HG02623 (cell line): ENCODE data around the gene TUBG2.

ENCODE experiments used
- ATAC-seq: cut with Tn5 transposase; IDR thresholded peaks from one replicate; pipeline ENCODE4 v1.9.1; 2021; ENCODE audit warnings: moderate library complexity; ENCODE audit not compliant: unreplicated experiment

The TUBG2 gene

DNA sequence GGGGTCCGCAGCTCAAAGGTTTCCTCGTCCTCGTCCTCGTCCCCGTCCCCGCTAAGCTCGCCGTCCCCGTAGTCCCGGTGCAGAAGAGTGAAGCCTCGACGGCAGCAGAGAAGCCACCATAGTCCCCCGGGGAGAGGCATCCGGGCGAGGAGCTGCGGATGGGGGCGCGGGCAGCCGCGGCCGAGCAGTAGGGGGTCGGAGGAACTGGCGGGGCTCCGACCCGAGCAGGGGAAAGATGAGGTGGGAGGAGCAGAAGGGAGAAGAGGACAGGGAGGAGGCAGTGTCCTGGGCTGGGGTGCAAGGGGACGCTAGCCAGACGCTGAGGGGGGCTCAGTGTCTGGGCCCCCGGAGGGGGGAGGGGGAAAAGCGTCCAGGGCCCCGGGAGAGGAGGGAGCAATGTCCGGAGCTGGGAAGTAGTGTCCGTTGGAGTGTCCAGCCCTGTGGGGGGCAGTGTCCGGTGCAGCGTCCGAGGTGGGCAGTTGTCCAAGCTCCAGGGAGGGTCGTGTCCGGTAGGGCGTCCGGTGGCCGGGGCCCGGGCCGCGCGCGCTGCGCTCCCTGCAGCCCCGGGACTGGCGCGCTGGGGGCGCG lies 17.4 kb downstream of the TUBG2 start, which contains the start of gene PLEKHH3:
PLEKHH3 (minus strand) TSS at position 571 of the 588 bp plus-strand sequence; CDS start at position 140, 431 bp downstream.
- no peak for ATAC-seq

DNA sequence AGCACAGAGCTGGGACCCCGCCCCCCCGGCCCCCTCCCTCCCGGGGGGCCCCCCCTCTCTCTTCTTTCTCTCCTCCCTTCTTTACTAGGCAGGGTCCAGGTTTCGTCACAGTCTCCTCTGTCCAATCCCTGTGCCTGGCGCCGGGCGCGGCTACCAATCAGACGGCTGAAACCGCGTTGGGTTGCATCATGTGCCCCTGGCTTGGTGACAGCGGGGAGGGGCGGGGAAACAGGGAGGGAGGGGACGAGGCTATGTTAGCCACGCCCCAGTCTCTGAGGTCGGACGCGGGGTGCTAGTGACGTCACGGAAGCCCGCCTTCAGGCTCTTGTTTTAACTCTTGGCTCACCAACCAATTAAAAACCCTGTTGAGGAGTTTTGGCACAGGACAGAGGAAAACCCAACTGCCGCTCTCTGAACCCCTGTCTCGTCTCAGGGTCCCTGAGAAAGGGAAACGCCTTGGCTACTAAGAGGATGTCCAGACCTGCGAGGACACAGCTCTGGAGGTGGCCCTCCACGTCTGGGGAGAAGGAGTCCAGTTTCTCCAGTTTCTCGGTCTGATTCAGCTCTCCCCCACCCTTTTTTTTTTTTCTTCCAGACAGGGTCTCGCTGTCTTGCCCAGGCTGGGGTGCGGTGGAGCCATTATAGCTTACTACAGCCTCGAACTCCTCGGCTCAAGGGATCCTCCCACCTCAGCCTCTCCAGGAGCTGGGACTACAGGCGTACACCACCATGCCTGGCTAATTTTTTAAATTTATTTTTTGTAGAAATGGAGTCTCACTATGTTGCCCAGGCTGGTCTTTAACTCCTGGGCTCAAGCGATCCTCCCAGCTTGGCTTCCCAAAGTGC lies 18.2 kb downstream of the TUBG2 start:
- ATAC-seq: peak; percentile 59

DNA sequence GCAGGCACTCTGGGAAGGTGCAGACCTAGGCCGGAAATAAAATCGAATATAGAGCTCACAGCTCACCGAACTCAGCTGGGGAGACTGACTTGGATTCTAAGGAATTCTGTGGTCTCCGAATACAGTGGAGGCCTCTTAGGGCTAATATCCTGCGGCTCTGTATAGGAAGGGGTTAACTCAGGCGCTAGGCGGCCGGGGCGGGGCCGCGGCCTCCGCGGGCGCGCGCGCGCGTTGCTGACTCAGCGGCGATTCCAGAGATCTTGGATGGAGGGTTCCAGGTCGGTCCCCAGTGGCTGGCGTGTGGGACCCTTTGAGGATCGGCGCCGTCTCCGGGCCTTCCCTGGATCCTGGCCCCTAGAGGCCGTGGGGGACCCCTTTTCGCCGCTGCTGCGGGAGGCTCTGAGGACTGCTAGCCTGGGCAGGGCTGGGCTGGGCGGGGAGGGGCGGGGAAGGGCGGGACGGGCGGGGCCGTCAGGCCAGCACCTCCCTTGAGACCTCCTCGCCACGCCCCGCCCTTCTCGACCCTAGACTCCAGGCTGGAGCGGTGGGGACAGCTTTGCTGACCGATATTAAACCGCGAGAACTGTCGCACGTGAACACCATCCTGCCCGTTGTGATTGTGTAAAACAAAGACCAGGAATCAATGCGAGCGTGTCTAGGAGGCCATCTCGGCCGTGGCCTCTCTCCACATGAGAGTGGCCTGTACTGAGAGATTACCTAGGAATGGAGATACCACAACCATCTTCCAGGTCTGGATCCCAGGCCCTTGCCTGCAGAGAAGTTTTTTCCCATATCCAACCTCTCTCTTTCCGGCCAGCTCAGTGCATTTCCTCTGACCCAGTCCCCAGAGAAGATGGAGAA lies 19.1 kb downstream of the TUBG2 start:
- ATAC-seq: no peak

DNA sequence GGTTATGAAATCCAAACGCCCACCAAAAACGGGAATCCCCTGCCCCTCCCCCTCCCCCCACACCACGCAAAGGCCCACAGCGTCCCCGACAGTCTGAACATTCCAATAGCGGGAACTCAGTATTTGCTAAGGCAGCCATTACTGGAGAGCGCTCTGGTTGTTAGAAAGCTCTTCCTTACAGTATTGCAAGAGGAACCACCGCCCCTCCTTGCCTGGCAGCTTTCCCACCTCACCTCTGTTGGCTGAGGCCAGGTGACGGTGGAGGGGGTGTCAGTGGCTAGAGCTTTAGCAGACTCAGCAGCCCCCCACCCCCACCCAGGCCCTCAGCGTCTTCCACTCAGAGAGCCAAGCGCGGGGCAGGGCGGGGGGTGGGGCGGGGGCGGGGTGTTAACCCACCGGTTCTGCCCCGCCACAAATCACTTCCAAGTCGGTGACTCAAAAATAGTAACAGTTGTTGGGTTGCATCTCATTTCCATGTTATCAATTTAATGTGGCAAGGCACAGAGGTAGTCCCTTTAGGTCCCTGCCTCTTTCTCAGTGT lies 19.9 kb downstream of the TUBG2 start:
- ATAC-seq: no peak

DNA sequence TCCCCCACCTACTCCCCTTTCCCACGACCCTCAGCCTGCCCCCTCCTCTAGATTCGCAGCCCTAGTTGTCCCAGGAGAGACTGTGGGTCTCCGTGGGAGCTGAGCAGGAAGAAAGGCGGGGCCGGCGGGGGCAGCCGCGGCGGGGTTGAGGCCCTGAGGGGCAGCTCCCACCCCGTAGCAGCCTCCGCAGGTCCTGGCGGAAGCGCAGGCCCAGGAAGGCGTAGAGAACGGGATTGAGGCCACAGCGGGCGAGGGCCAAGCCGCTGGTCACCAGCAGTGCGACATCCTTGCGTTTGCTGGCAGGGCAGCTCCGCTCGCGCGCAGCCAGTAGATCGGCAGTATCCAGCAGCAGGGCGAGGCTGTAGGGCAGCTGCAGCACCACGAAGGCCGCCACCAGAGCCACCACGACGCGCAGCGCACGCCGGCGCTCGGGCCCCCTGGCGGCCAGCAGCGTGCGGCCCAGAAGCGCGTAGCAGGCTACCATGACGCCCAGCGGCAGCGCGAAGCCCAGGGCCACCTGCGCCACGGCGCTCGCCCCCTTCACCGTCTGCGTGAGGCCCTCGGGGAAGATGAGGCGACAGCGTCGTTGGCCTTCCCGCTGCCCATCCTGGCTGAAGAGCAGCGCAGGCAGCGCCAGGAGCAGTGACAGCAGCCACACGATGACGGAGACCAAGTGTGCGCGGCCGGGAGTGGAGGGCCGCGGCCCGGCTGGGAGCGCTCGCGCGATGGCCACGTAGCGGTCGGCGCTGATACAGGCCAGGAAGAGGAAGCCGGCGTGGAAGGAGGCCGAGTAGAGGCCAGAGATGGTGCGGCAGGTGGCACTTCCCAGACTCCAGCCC lies 20.6 kb downstream of the TUBG2 start:
- ATAC-seq: no peak

DNA sequence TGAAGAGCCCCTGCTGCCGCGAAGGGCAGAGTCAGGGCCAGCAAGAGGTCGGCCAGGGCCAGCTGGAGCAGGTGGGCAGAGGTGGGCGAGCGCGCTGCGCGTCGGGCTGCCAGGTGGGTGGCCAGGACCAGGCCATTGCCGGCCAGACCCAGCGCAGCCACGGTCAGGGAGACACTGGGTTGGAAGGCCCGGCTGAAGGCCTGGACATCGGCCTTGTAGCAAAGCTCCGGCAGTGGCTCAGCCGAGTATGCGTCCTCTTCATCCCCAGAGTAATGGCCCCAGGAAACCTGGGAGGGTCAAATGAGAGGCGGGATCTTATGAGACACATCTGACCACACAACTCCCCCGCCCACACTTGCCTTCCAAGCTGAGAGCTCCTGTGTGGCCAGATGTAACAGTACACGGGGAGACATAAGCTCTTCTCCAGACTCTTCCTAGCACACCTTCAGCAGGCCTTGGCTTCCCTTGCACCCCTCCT lies 21.3 kb downstream of the TUBG2 start:
- no peak for ATAC-seq

DNA sequence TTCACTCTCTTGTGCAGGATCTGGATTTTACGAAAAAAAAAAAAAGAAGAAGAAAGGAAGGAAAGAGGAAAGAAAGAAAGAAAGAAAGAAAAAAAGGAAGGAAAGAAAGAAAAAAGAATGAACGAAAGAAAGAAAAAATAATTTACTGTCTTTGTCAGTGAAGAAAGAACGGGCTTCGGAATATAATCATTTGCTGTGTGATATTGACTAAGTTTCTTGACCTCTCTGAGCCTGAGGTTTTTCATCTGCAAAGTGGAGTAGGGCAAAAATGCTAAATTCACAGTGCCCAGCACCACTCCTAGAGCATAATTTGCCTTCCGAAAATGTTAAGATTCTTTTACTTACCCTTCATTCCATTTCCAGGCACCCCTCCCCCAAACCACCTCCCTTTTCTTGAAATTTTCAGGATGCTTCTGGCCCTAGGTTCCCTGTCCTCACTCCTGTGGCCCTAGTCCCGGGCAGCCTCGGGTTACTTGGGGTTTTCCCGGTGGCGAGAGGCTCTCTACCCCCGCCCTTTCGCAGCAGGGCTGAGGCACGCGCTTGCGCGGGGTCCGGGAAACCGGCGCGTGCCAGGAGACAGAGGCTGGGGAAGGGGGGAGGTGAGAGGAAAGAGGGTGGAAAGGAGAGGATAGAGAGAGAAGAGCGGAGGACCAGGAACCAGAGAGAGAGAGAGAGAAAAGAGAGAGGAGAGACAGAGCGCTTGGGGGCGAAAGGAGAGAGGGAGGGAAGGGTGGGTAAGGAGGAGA lies 23.1 kb downstream of the TUBG2 start, which contains the start of gene CNTNAP1:
CNTNAP1 (plus strand) TSS at position 556 of the 746 bp plus-strand sequence. CDS start 299 bp downstream, outside the sequence.
- no peak for ATAC-seq

DNA sequence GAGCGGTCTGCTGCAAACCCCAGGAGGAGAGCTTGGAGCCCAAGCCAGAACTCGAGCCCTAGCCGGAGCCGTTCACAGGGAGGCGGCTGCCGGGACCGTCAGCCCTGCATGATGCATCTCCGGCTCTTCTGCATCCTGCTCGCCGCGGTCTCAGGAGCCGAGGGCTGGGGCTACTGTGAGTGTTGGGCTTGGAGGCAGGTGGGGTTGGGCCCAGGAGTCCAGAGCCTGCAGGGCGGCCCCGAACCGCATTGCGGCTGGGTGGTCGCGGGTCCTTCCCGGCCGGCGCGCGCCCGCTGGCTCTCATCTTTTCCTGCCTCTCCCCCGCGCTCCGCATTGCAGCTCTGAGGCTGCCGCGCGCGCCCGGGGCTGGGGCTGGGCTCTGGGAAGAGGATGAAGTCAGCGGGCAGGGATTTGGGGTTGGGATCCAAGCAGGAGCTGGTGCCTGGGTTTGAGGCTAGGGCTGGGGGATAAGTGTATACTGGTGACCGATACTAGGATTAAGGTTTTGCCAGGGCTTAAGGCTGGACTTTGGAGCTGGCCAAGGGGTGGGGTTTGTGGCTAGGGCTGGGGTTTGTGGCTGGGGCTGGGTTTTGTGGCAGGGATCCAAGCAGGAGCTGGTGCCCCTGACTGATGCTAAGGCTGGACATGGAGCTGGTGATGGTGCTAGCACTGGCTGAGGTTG lies 23.8 kb downstream of the TUBG2 start:
- ATAC-seq: no peak

DNA sequence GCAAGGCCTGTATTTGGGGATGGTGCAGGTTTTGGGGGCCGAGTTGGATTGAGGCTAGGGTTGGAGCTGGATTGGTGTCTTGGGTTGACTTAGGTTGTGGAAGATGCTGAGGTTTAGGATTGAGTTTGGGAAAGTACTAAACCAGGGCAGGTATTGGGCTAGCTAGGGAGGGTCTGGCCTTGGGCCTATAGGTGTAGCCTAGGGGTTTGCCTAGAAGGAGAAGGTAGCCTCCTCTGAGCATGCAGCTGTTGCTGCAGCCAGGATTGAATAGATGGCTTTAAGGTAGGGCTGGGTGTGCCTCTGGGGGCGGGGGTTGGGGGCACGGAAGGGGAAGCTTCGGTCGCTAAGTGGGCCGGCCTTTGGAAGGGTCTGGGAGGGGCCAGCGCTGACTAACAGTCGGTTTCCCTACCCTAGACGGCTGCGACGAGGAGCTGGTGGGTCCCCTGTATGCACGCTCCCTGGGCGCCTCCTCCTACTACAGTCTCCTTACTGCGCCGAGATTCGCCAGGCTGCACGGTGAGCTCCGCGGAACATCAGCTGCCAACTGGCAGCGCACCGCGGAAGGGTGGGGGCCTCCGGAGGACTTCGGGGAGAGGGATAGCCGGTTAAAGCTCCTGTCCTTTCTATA lies 24.4 kb downstream of the TUBG2 start:
- ATAC-seq: no peak

DNA sequence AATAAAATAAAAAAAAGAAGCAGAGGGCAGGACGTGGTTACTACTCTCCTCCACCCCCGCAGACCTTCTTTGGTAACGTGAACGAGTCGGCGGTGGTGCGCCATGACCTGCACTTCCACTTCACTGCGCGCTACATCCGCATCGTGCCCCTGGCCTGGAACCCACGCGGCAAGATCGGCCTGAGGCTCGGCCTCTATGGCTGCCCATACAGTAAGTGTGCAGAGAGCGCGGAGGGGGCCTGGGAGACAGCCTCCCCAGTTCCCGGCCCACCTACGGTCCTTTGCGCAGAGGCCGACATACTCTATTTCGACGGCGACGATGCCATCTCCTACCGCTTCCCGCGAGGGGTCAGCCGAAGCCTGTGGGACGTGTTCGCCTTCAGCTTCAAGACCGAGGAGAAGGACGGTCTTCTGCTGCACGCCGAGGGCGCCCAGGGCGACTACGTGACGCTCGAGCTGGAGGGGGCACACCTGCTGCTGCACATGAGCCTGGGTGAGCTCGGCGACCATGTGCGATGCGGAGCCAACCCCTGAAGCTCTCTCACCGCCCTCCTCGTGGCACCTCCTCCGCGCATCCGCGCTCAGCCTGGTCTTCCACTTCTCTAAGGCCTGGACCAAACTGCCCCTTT lies 26.0 kb downstream of the TUBG2 start:
- ATAC-seq: no peak

DNA sequence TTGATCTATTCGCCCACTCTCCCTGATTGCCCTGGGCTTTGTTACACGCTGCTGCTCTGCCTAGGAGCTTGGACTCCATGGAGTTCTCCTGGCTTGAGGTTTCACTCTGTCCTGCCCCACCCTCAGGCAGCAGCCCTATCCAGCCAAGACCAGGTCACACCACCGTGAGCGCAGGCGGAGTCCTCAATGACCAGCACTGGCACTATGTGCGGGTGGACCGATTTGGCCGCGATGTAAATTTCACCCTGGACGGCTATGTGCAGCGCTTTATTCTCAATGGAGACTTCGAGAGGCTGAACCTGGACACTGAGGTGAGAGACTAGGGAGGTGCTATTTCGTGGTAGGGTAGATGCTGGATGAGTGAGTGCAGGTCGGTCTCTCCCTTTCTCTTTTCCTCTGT lies 26.7 kb downstream of the TUBG2 start:
- no peak for ATAC-seq

DNA sequence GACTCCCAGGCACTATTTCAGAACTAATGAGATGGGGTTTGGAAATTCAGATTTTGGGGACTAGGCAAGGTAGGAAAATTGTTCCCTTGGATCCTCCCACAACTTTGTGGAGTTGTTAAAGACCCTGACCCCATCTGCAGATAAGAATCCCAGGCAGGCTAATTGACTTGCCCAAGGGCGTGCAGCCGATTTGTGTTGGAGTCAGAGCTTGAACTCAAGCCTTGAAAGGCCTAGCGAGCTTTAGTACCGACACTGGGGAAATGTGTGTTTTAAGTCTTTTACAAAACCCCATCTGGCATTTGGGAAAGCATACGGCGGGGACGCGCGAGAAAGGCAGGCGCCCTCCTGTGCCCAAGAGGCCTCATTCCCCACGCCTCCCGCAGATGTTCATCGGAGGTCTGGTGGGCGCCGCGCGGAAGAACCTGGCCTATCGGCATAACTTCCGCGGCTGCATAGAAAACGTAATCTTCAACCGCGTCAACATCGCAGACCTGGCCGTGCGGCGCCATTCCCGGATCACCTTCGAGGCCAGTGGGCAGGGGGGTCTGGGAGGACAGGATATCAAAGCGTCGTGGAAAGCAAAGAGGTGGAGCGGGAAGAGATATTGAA lies 27.5 kb downstream of the TUBG2 start:
- no peak for ATAC-seq

DNA sequence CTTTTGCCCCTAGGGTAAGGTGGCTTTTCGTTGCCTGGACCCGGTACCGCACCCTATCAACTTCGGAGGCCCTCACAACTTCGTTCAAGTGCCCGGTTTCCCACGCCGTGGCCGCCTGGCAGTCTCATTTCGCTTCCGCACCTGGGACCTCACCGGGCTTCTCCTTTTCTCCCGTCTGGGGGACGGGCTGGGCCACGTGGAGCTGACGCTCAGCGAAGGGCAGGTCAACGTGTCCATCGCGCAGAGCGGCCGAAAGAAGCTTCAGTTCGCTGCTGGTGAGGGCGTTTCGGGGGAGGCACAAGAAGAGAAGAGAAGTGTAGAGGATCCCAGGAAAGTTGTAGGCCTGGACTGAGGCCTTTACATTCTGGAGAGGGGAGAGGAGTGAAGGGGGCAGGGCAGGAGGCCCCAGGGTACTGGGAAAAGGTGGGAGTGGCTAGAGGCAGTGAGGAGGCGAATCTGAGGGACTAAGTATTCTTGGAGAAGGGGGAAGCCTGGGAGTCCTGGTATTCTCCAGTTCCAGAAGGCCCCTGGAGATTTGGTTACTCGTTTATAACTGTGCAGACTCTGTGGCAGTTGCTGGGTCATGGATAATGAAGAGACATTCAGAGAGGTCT lies 28.7 kb downstream of the TUBG2 start:
- ATAC-seq: no peak

DNA sequence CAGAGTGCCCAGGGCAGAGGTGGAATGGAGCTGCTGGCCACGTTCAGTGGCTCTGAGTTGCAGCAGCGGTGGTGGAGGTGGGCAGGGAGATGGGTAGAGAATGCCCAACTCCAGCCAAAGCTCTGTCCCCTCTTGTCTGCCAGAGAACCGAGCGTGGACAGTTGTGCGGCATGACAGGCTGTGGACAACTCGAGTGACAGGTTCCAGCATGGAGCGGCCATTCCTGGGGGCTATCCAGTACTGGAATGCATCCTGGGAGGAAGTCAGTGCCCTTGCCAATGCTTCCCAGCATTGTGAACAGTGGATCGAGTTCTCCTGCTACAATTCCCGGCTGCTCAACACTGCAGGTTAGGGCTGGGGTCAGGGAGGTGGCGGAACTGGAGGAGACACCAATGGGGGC lies 31.5 kb downstream of the TUBG2 start:
- no peak for ATAC-seq

DNA sequence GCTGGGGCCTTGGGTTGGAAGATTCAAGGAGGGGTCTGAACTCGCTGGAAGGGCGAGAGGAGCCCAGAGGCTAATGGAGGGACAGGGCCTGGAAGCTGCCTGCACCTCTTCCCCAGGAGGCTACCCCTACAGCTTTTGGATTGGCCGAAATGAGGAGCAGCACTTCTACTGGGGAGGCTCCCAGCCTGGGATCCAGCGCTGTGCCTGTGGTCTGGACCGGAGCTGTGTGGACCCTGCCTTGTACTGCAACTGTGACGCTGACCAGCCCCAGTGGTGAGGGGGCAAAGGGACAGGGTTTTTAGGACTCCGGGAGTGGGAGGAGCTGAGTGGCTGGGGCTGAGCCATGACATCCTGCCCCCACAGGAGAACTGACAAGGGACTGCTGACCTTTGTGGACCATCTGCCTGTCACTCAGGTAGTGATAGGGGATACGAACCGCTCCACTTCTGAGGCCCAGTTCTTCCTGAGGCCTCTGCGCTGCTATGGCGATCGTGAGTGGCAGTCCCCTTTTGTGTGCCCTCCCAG lies 32.0 kb downstream of the TUBG2 start:
- no peak for ATAC-seq

DNA sequence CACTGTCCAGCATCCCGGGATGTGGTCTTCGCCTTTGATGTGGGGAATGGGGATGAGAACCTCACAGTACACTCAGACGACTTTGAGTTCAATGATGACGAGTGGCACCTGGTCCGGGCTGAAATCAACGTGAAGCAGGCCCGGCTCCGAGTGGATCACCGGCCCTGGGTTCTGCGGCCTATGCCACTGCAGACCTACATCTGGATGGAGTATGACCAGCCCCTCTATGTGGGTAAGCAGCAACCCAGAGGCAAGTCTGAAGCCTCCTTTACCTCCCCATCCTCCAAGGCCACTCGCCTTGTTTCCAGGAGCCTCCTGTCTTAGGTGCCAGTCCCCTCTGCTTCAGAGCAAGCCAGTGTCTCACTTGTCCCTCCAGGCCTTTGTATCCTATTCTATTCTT lies 33.4 kb downstream of the TUBG2 start:
- no peak for ATAC-seq

DNA sequence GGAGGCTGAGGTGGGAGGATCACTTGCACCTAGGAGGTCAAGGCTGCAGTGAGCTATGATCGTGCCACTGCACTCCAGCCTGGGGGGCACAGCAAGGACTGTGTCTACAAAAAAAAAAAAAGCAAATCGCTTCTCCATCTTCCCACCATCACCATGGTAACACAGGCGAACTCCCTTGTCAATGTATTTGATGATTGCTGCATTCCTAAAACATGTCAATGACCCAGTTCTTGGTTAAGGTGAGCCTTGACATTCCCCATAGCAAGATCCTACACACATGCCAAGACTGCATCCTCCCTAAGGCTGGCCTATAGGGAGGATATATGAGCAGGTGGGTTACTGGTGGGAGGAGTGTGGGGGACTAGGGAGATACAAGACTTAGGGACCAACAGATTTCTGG lies 35.4 kb downstream of the TUBG2 start:
- no peak for ATAC-seq
